Measurements from ENCODE around the gene TMEM222. TPM values are rescaled to one million over a fixed set of nuclear protein-coding genes. Genes with fewer than 3 reads are reported as not detected.
A peak's percentile ranks its signal among the peaks of the same experiment; 100 is the strongest.

The TMEM222 gene
- total RNA-seq, 1 experiment from 2014 or later: 28.7 TPM

GRCh38 chr1:27364696-27365371, 42.9 kb downstream of the TMEM222 start:
- ATAC-seq (no peak), DNase-seq (ENCODE audit: low spot score) (no peak)
- Mint-ChIP-seq H3K27me3 (ENCODE audit: low read depth) (peaks cover 39% of the 10 kb centered on the region), H3K4me3 (peak overlapping the region; percentile 84; the same call in 1 of the 2 replicates), H3K27ac (no peak overlapping the region), H3K9me3 (no peaks in the 10 kb centered on the region), H3K4me1 (peaks cover 28% of the 10 kb centered on the region), H3K36me3 (no peaks in the 10 kb centered on the region)
- POLR2A ChIA-PET: interaction anchor here (0.6 to 4.1 kb wide), 11 partner anchors 14 to 235 kb away, joined by 3 to 29 read pairs (median 4); partner anchors contain the start of genes CD164L2 and SYTL1
- CTCF ChIA-PET: interaction anchor here (0.8 to 8.7 kb wide), 26 partner anchors 11 to 320 kb away, joined by 3 to 258 read pairs (median 8); partner anchors contain the start of genes CD164L2, IFI6 and SYTL1
- TF ChIP-seq SMAD3 (CRISPR knock-in tag; IDR thresholded peaks at IDR 0.05; ENCODE audit: borderline replicate concordance) (no peak), STAT6 (CRISPR knock-in tag; conservative IDR thresholded peaks at IDR 0.05; ENCODE audit: low read depth) (no peak), ZNF425 (CRISPR knock-in tag; conservative IDR thresholded peaks at IDR 0.05) (no peak), USF2 (CRISPR knock-in tag; IDR thresholded peaks at IDR 0.05) (no peak), ZMAT4 (CRISPR knock-in tag; IDR thresholded peaks at IDR 0.05) (no peak), USF1 (CRISPR knock-in tag; IDR thresholded peaks at IDR 0.05) (no peak), FOXP4 (CRISPR knock-in tag; IDR thresholded peaks at IDR 0.05) (no peak), ZNF138 (CRISPR knock-in tag; conservative IDR thresholded peaks at IDR 0.05) (no peak), ZNF317 (CRISPR knock-in tag; IDR thresholded peaks at IDR 0.05; ENCODE audit: borderline replicate concordance, low read depth) (no peak), E2F5 (CRISPR knock-in tag; IDR thresholded peaks at IDR 0.05) (no peak), TCF7 (CRISPR knock-in tag; IDR thresholded peaks at IDR 0.05; ENCODE audit: low read depth) (no peak), NR1H2 (CRISPR knock-in tag; IDR thresholded peaks at IDR 0.05) (no peak), KAT7 (CRISPR knock-in tag; IDR thresholded peaks at IDR 0.05; ENCODE audit: borderline replicate concordance) (no peak), ZNF232 (CRISPR knock-in tag; IDR thresholded peaks at IDR 0.05) (no peak)
